Muscle layer of colon (tissue), 2 donors: ENCODE results near the gene GNAQ.

ENCODE experiments used
- H3K27ac ChIP-seq: one replicate; pipeline ENCODE4 v1.7.0; 2013; ENCODE audit warnings: low read depth, mild to moderate bottlenecking, low read length, moderate library complexity
- H3K27me3 ChIP-seq, 2 donors: one replicate each; pipeline ENCODE4 v1.7.0; 2013; ENCODE audit warnings: low read length in 2 of 2, mild to moderate bottlenecking in 2 of 2; ENCODE audit not compliant: insufficient read depth in 2 of 2, control insufficient read depth in 1 of 2
- H3K36me3 ChIP-seq: one replicate; pipeline ENCODE4 v1.7.0; 2013; ENCODE audit warnings: mild to moderate bottlenecking, low read length; ENCODE audit not compliant: insufficient read depth
- H3K4me1 ChIP-seq: one replicate; pipeline ENCODE4 v1.7.0; 2013; ENCODE audit warnings: mild to moderate bottlenecking, low read length; ENCODE audit not compliant: insufficient read depth
- H3K4me3 ChIP-seq, 2 donors: one replicate each; pipeline ENCODE4 v1.7.0; 2013; ENCODE audit warnings: low read length in 2 of 2, low read depth in 1 of 2, mild to moderate bottlenecking in 1 of 2, moderate library complexity in 1 of 2
- H3K9ac ChIP-seq: one replicate; pipeline ENCODE4 v1.7.0; 2013; ENCODE audit warnings: low read length
- H3K9me3 ChIP-seq: one replicate; pipeline ENCODE4 v1.7.0; 2013; ENCODE audit warnings: mild to moderate bottlenecking, low read length
- donor health status: abdominal sarcoma.
- donor health status: Adenocarcinoma of cecum.

The GNAQ gene

GRCh38 chr9:77803423-77803822, 228.2 kb downstream of the GNAQ start:
- Histone ChIP-seq H3K9ac (no peak overlapping the region), H3K9me3 (no peaks in the 10 kb centered on the region), H3K36me3 (no peaks in the 10 kb centered on the region), H3K4me3 (no peak overlapping the region), H3K27ac (no peak overlapping the region), H3K27me3 (no peaks in the 10 kb centered on the region), H3K4me1 (no peaks in the 10 kb centered on the region)

DNA sequence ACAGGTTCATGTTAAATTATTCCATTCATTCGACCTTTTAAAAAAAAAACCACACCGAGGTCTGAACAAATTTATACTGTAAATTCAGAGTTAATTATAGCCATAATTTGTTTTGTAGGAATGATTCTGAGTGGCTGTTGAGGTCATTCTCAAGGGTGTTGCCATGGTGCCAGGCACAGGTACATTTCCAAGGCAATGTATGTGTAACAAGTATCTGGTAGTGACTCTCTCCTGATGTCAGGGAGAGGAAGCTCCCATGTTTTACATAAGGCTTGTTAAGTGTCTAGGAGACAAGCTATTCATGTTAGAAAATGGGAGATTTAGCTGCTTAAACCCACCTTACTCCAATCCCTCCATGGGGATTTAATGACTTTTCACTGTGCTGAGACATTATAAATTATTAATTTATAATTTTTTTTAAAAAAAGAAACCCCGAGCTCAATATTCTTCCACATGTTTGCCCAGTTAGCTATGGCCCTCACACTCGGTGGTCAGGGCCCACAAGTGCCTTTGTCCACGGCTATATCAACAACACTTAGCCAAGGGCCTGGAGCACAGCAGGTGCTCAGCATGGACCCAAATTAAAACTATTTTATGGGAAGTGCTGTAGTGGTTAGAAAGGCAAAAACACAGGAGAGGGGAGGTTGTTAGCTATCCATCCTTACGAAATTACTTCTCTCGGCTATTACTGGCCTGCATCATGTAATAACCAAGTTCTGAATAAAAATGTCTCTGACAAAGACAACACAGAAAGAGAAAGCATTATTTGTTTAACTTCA, 228.9 kb downstream of the GNAQ start:
- H3K27ac ChIP-seq = no peak overlapping the region
- no peaks in the 10 kb centered on the region for H3K4me1 ChIP-seq
- H3K4me3 ChIP-seq = no peak overlapping the region

GRCh38 chr9:77802064-77802463, 229.5 kb downstream of the GNAQ start:
- H3K9me3 ChIP-seq = no peaks in the 10 kb centered on the region
- no peaks in the 10 kb centered on the region for H3K27me3 ChIP-seq
- H3K4me3 ChIP-seq = no peak overlapping the region
- no peaks in the 10 kb centered on the region for H3K36me3 ChIP-seq
- no peak overlapping the region for H3K27ac ChIP-seq
- no peaks in the 10 kb centered on the region for H3K4me1 ChIP-seq
- H3K9ac ChIP-seq = no peak overlapping the region

More for the DNA sequence above, 228.9 kb downstream of the GNAQ start:
- H3K36me3 ChIP-seq = no peaks in the 10 kb centered on the region
- no peaks in the 10 kb centered on the region for H3K27me3 ChIP-seq
- H3K9ac ChIP-seq = no peak overlapping the region
- H3K9me3 ChIP-seq = no peaks in the 10 kb centered on the region

- Histone ChIP-seq H3K36me3 (no peaks in the 10 kb centered on the region), H3K27me3 (no peaks in the 10 kb centered on the region), H3K9me3 (no peaks in the 10 kb centered on the region), H3K4me1 (no peaks in the 10 kb centered on the region), H3K27ac (no peak overlapping the region), H3K9ac (no peak overlapping the region), H3K4me3 (no peak overlapping the region)
These were observed 230.6 kb downstream of the GNAQ start for GRCh38 chr9:77800924-77801551.

- no peaks in the 10 kb centered on the region for H3K9me3 ChIP-seq
- no peaks in the 10 kb centered on the region for H3K4me1 ChIP-seq
- no peak overlapping the region for H3K9ac ChIP-seq
- H3K27me3 ChIP-seq = no peaks in the 10 kb centered on the region
- no peak overlapping the region for H3K27ac ChIP-seq
- no peaks in the 10 kb centered on the region for H3K36me3 ChIP-seq
- H3K4me3 ChIP-seq = no peak overlapping the region
These were observed 233.5 kb downstream of the GNAQ start for GRCh38 chr9:77798140-77798539.

DNA sequence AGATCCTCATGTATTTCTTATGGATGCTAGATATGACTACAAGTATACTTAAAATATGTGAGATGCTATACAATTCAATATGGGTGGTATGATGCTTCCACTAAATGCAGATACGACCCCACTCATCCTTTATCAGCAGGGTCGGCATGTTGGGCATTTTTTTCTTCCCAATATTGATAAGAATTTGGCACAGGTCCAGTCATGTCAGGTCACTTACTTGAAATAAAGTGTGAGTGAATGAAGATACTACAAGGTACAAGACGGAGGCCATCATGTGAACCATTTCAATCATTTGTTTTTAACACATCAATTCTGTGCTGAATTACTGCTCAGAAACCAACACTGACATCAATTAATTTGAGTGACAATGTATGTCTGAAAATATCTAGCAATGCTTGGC, 236.6 kb downstream of the GNAQ start:
- no peak overlapping the region for H3K27ac ChIP-seq
- H3K36me3 ChIP-seq = peaks cover 8% of the 10 kb centered on the region
- no peak overlapping the region for H3K9ac ChIP-seq
- H3K4me3 ChIP-seq = no peak overlapping the region
- no peaks in the 10 kb centered on the region for H3K4me1 ChIP-seq
- no peaks in the 10 kb centered on the region for H3K27me3 ChIP-seq
- H3K9me3 ChIP-seq = no peaks in the 10 kb centered on the region

GRCh38 chr9:77793849-77794248, 237.8 kb downstream of the GNAQ start:
- peaks cover 8% of the 10 kb centered on the region for H3K36me3 ChIP-seq
- no peak overlapping the region for H3K9ac ChIP-seq
- no peak overlapping the region for H3K4me3 ChIP-seq
- no peaks in the 10 kb centered on the region for H3K27me3 ChIP-seq
- H3K27ac ChIP-seq = no peak overlapping the region
- no peaks in the 10 kb centered on the region for H3K4me1 ChIP-seq
- H3K9me3 ChIP-seq = no peaks in the 10 kb centered on the region

- H3K27me3 ChIP-seq = no peaks in the 10 kb centered on the region
- no peak overlapping the region for H3K27ac ChIP-seq
- no peak overlapping the region for H3K9ac ChIP-seq
- no peak overlapping the region for H3K4me3 ChIP-seq
- peaks cover 21% of the 10 kb centered on the region for H3K36me3 ChIP-seq
- H3K9me3 ChIP-seq = no peaks in the 10 kb centered on the region
- H3K4me1 ChIP-seq = no peaks in the 10 kb centered on the region
These were observed 241.7 kb downstream of the GNAQ start for GRCh38 chr9:77789891-77790290.

- no peak overlapping the region for H3K9ac ChIP-seq
- peaks cover 8% of the 10 kb centered on the region for H3K4me1 ChIP-seq
- no peaks in the 10 kb centered on the region for H3K9me3 ChIP-seq
- H3K27me3 ChIP-seq = no peaks in the 10 kb centered on the region
- H3K4me3 ChIP-seq = no peak overlapping the region
- peaks cover 14% of the 10 kb centered on the region for H3K36me3 ChIP-seq
- no peak overlapping the region for H3K27ac ChIP-seq
These were observed 246.3 kb downstream of the GNAQ start for GRCh38 chr9:77785341-77785740.

GRCh38 chr9:77783518-77783917, 248.1 kb downstream of the GNAQ start:
- Histone ChIP-seq H3K27ac (no peak overlapping the region), H3K9ac (no peak overlapping the region), H3K36me3 (peaks cover 14% of the 10 kb centered on the region), H3K4me3 (no peak overlapping the region), H3K27me3 (no peaks in the 10 kb centered on the region), H3K4me1 (peaks cover 8% of the 10 kb centered on the region), H3K9me3 (no peaks in the 10 kb centered on the region)

- no peak overlapping the region for H3K4me3 ChIP-seq
These were observed 252.6 kb downstream of the GNAQ start for GRCh38 chr9:77779010-77779409.

GRCh38 chr9:77773381-77773780, 258.2 kb downstream of the GNAQ start:
- no peaks in the 10 kb centered on the region for H3K27me3 ChIP-seq
- H3K4me3 ChIP-seq = no peak overlapping the region
- H3K36me3 ChIP-seq = peaks cover 7% of the 10 kb centered on the region
- H3K4me1 ChIP-seq = no peaks in the 10 kb centered on the region
- no peak overlapping the region for H3K27ac ChIP-seq
- no peak overlapping the region for H3K9ac ChIP-seq
- H3K9me3 ChIP-seq = no peaks in the 10 kb centered on the region

More at GRCh38 chr9:77779010-77779409, 252.6 kb downstream of the GNAQ start:
- Histone ChIP-seq H3K9ac (no peak overlapping the region), H3K4me1 (peaks cover 8% of the 10 kb centered on the region), H3K36me3 (no peaks in the 10 kb centered on the region), H3K9me3 (no peaks in the 10 kb centered on the region), H3K27me3 (no peaks in the 10 kb centered on the region), H3K27ac (no peak overlapping the region)
